GM18868 (cell line): ENCODE results near the gene AGBL3.
"Not testable (repeated sequence)": the region's sequence is repeated elsewhere in the genome, so short reads cannot be mapped to it uniquely, and the experiment has no call there.

Experiments used
- ATAC-seq: cut with Tn5 transposase; IDR thresholded peaks from one replicate; pipeline ENCODE4 v1.9.1; 2021; ENCODE audit warnings: mild to moderate bottlenecking, moderate library complexity; ENCODE audit not compliant: unreplicated experiment

AGBL3 gene

DNA sequence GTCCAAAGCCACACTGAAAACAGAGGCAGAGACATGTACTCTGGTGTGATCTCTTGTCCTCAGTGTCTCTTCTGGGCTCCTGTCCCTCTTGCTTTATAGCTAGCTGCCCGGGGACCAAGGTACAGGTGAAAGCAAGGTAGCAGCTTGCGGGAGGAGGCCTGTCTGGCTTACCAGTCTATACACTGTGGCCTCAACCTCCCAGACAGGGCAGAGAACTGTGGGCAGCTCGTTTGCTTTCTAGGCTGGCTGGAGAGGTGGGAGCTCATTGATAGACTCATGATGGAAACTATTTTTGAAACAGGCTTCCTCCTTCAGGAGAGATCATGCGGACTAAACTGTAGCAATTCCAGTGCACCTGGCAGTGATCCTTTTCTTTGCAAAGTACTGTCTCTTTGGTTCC, 179.6 kb downstream of the AGBL3 start:
- ATAC-seq = no peak

DNA sequence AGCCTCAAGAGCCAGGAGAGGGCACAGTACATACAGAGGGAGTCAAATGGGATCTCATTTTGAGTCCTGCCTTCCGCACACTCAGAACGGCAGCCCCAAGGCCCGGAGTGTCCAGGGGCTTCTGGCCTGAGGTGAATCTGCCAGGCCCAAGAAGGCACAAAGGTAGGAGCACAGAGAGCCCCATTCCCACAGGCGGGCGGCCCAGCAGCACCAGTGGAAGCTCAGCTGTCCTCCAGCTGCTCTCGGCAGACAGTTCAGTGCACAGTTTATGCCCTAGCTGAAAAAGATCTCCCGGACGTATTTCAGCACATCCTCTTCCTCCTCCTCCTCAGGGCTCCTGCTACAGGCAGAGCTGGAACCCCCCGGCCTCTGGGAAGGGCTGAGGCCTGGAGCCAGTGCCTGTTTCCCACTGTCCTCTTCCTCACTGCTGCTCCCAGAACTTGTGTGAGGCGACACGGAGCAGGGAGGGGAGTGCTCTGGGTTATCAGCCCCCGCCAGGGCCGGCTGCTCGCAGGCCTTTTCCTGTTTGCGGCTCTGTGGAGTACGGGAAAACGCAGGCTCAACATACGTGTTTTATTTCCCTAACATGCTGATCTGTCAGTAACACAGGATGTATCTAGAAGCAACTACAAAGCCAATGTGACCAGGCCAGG, 180.2 kb downstream of the AGBL3 start:
- no peak for ATAC-seq

DNA sequence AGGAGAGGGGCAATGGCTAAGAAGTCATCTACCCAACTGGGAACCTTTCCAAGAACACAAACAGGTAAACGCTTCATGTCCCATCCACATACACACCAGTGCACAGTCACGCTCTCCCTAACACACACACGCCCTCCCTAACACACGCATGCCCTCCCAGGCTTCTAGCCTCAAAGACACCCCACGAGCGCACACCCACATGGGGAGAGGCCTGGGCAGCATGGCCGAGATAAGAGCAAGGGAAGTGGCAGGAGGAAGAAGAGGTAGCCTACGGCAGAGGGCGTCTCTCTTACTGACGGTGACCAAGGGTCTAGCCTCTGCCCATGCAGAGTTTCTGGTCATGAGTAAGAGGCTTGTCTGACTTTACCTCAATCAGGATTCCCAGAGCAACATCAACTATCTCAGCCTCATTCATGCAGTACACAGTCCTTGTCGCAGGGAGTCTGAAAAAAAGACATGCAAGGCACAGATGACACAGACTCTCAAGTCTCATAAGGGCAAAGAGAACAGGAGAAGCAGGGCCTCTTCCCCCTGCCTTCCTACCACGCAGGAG, 181.1 kb downstream of the AGBL3 start:
- no peak for ATAC-seq

DNA sequence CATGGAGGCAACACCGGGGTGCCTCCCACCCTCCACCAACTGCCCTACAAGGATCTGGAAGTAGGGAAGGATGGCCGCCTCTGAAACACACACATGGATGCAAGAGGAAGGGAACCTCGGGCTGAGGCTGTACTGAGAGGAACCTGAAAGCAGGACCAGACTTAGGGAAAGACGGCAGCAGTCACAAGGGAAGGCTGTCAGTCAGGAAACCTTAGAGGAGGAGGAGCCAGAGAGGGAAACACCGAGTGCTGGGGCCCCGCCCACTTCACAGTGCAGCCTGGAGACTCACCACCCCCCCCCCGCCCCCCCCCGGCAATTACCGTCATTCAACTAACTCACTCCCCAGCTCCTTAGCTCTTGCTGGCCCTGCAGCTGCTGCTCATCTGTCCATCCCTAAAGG, 181.7 kb downstream of the AGBL3 start:
- no peak for ATAC-seq

DNA sequence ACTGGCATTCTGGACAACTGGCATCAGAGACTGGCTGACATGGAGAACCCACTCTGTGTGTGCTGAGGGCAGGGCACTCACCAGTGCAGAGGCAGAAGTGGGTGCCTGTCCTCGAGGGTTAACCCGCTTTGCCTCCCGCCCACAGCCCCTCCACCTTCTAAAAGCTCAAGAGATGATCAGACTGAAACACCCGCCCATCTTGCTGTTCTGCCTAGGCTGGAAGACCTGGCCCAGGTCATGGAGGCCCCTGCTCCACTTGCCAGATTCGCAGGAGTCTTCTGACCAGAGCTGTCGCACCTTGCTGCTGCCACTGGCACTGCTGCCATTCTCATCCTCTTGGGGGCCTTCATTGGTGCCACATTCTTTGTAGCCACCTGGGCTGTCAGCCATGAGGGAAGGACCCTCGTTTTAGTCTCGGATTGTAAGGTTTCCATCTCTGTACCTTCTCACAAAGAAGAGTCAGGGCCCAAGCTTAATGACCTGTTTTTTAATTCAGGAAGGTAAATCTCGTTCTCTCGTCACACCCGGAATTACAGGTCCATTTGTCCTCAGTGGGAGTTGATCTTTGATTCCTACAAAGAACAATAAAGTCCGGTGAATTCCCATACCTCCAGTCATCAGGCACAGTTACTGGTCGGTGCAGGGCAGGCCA, 182.3 kb downstream of the AGBL3 start:
- ATAC-seq = no peak

DNA sequence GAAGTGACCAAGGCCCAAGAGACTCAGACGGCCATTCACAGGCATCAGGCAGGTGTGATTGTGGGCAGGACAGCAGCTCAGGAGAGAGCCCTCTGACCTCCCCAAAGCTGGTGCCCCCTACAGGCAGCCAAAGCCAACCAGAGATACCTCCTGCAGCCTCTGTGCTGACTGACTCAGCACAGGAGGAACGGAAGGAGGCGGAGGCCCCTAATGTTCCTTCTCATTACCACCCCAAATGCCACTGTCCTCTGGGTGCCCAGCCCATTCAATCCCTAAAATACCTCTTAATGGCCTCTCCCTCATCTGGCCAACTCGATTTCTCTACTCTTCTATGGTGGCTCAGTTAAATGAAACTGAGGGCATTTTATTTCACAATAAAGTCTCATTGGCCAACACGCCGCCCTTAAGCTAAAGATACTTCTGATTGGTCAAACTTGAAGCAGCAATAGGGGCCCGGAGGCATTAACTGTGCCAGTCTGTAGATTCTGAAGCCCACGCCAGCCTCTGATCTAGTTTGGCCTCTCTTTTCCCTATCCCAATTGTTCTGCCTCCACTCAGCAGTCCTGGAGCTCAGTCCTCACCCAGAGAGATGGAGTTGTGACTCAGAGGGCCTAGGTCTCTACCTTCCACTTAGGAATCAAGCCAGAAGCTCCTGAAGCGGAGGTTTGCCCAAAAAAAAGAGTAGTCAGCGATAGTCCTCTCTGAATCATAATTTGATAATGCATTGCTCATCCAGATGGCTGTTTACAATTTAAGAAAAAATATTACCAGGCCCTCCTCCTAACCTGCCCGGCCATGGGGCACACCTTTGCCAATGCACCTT, 183.0 kb downstream of the AGBL3 start:
- ATAC-seq = peak; percentile 44

DNA sequence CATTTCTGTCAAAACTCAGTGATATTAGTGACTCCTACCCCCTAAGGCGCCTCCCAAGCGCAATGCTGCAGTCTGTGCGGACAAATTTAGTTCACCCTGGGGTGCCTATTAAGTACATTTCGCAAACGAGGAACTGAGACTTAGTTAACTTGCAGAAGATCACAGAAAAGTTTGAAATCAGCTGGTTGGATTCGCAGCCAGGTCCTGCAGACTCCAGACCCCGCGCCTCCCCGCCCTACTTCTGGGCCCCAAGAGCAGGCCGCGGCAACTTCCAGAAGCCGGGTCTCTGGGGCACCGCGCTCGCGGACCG, 183.6 kb downstream of the AGBL3 start:
- no peak for ATAC-seq

DNA sequence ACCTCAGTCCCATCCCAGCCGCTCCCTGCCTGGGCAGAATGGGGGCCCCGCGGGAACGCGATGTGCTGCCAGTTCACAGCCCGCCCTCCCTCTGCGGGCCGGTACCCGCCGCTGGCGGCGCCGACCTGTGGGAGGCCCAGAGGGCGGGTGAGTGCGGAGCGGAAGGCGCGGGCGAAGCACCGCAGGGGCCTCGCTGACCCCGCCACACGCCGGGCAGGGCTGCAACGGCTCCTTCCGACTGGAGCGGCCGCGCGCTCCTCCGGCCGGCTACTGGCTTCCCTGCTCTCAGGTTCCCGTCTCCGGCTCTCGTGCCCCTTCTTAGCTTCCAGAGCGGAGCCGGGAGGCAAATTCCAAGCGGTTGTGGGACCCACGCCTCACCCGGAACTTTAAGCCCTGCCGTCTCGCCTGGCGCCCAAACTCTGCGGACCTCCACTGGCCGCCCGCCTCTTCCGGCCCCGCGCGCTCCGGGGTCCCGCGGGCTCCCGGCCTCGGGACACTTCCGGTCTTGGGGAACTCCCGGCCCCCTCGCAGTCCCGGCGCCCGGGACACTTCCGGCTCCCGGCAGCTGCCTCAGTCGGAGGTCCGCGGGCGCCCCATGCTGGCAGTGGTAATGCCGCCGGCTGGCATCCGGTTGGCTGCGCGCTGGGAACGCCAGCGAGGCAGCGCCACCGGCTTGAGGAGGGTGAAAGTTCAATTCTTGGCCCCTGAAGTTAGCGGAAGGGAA, 184.1 kb downstream of the AGBL3 start, which contains the start of gene CYREN:
Gene CYREN (minus strand): TSS at position 434 of the 724 bp plus-strand sequence. CDS start 1,785 bp downstream, outside the sequence.
- peak; percentile 78 for ATAC-seq

DNA sequence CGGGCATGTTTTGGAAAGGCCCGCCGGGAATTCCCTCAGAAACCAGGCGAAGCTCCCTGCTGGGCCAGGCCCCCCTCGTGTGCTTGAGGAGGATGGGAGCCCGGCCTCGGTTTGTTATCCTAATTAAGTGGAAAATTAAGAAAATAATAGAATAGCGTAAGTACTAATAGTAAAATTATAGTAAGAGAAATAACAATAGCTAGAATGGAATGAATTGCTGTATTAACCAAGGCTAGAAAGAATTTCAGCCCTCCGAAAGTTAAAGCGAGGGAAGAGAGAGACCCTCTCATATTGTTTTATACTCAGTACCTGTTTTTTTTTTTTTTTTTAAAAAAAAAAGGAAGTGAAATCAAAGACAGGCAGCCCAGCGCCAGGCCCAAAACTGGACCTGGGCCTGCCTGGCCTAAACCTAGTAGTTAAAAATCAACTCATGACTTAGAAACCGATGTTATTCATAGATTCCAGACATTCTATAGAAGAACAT, 184.7 kb downstream of the AGBL3 start:
- peak; percentile 30 for ATAC-seq

DNA sequence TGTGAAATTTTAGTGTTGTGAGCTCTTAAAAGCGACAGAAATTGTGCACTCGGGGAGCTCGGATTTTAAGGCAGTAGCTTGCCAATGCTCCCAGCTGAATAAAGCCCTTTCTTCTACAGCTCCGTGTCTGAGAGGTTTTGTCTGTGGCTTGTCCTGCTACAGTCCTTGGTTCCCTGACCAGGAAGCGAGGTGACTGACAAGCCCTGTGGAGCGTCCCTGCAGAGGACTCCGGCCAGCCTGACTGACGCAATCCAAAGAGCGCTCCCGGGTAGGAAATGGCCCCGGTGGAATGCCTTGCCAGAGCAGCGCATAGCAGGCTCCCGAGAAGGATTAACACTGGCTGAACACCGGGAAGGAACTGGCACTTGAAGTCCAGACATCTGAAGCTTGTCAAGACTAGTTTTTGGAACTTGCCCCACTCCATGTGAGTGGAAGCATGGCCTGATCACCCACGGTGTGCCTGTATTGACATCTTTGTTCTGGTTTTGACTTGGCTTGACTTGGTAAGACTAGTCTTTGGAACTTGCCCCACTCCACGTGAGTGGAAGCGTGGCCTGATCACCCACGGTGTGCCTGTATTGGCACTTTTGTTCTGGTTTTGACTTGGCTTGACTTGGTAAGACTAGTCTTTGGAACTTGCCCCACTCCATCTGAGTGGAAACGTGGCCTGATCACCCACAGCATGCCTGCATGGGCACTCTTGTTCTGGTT, 185.4 kb downstream of the AGBL3 start:
- ATAC-seq = not testable (repeated sequence)

DNA sequence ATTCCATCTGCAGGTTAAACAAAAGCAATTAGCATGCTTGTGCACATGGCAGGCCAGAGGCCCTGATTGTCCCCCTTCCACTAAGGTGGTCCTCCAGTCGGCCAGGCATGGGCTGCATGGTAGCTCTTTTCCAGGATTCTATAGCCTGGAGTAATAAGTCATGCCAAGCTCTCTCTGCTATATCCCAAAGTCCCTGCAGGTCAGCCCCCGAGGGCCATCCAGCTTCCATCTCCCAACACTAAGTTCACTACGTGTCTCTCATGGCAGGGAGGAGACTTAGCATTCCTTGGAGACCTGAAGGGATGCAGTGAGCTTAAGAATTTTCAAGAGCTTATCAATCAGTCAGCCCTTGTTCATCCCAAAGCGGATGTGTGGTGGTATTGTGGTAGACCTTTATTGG, 187.6 kb downstream of the AGBL3 start:
- ATAC-seq = not testable (repeated sequence)

DNA sequence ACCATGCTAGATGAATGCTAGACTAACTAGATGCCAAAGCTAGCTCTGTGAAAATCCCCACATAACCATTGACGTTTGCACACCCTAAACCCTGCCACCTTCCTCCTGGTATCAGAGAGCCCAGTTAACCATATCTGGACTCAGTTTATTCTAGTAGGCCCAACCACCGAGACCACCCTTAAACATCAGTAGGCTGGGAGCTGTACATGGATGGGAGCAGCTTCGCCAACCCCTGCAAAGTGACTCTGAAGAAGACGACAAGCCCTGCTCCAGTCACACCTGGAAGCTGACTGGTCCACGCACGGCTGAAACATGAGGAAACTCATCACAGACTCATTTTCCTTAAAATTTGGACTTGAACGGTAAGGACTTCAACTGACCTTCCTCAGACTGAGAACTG, 188.6 kb downstream of the AGBL3 start:
- no peak for ATAC-seq

DNA sequence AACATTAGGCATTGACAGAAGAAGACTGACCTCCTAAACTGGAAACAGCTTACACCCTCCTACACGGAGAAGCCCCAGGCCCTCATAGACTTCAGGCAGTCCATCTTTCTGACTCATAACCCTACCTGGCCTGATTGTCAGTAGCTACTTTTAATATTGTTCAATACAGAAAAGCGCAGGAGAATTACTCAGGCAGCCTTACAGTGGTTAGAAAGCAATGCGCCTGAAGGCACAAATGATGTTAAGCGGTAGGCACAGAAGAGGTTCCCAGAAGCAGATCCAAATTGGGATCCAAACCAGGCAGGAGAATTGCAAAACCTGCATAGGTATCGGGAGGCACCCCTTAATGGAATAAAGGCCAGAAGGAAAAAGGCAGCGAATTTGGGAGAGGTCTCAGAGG, 189.6 kb downstream of the AGBL3 start:
- no peak for ATAC-seq

DNA sequence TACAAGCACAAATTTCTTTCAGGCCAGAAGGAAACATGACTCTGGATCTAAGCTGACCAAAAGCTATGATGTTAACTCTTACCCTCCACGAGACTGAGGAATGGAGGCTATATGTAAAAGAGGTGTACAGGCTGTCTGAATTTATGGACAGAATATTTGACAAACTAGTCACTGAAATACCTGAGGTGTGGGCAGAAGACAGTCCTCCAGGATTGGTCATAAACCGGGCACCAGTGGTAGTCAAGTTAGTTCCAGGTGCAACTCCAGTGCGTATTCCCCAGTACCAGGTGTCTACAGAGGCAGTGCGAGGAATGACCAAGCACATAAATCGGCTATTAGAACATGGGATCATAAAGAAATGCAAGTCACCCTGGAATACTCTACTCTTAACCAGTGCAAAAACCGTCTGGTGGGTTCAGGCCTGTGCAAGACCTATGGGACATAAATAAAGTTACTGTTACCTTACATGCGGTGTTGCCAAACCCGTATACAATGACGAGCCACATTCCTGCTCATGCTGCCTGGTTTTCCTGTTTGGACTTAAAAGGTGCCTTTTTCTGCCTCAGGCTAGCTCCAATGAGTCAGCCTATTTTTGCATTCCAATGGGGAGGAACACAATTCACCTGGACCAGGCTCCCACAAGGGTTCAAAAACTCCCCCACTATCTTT, 190.9 kb downstream of the AGBL3 start:
- no peak for ATAC-seq

DNA sequence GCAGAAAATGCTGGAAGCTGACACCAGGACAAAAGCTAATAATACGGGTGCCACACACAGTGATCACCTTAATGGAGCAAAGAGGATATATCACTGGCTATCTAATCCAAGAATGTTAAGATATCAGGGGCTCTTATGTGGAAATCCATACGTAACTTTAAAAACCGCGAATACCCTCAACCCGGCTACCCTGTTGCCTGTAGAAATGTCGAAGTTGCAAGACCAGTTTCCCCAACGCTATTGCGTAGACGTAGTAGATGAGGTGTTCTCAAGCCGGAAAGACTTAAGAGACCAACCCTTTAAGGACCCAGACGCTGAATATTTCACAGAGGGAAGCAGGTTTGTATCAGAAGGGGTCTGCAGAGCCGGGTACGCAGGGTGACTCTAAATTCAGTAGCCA, 192.1 kb downstream of the AGBL3 start:
- ATAC-seq = no peak

DNA sequence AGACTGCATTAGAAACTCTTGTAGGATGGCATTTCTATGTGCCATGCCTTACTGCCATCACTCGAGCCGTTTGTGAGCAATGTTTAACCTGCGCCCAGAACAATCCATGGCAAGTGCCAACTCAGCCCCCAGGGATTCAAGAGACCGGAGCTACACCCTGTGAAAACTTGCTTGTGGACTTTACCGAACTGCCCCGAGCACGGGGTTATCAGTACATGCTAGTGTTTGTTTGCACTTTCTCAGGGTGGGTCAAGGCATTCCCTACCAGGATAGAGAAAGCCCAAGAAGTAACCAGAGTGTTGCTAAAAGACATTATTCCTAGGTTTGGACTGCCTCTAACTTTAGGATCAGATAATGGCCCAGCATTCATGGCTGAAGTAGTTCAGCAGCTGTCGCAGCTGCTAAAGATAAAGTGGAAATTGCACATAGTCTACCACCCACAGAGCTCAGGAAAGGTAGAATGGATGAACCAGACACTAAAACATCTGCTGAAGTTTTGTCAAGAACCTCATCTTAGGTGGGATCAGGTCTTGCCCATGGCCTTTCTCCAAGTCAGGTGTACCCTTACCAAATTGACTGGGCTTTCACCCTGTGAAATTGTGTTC, 193.1 kb downstream of the AGBL3 start:
- ATAC-seq = no peak

DNA sequence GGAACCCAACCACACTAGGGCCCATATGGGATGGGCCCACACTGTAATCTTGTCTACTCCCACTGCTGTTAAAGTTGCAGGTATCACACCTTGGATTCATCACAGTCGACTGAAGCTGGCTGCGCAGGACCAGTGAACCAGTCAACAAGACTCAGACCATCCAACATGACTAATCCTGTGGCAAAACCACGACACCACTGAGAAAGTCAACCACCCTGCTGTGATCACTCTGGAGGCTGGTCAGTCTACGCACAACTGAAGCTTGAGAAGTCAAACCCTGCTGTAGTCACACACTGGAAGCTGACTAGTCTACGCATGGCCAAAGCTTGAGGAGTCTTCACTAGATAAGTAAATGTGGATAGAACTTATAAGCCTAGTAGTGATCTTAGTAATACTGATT, 193.8 kb downstream of the AGBL3 start:
- ATAC-seq = no peak

DNA sequence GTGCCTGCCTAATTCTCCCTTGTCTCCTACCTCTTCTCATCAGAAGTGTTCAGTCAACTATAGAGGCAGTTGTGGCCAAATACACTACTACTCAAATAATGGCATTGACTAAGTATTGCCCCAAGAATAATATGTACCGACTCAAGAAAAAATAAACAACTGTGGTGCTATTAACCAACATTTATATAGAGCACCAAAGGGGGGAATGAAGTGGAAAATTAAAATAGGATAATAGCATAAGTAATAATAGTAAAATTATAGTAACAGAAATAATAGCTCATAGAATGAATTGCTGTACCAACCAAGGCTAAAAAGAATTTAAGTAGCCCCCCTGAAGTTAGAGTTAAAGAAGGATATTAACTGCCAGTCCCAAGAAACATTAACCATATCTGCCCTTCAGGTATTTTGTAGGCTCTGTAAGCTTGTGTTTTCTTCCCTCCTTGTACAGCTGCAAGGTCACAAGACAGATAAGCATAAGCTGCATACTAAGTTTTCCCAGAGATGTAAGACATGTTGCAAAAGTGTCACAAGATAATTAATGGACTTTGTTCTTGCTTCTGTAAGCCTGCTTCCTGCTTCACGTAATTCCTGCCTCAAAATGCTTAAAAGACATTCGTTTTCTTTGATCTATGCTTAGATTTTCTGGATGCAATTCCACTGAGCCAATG, 195.1 kb downstream of the AGBL3 start:
- ATAC-seq = no peak
